Astrocyte of the hippocampus (primary cell): ENCODE results near the gene GATAD2B.
"Not testable (repeated sequence)": the region's sequence is repeated elsewhere in the genome, so short reads cannot be mapped to it uniquely, and the experiment has no call there.

ENCODE experiments used
- DNase-seq: peaks from one replicate; pipeline ENCODE4 v3.0.0; 2011; ENCODE audit warnings: low read depth, low spot score

The GATAD2B gene

GRCh38 chr1:153840774-153841173 is 82.0 kb downstream of the GATAD2B start:
- not testable (repeated sequence) for DNase-seq

DNA sequence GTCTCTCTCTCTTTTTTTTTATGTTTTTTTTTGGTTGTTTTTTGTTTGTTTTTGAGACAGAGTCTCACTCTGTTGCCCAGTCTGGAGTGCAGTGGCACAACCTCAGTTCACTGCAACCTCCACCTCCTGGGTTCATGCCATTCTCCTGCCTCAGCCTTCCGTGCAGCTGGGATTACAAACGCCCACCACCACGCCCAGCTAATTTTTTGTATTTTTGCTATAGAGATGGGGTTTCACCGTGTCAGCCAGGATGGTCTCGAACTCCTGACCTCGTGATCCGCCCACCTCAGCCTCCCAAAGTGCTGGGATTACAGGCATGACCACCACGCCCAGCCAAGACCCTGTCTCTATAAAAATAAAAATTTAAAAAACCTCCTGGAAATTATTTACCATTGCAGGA is 88.8 kb downstream of the GATAD2B start:
- DNase-seq = not testable (repeated sequence)

DNA sequence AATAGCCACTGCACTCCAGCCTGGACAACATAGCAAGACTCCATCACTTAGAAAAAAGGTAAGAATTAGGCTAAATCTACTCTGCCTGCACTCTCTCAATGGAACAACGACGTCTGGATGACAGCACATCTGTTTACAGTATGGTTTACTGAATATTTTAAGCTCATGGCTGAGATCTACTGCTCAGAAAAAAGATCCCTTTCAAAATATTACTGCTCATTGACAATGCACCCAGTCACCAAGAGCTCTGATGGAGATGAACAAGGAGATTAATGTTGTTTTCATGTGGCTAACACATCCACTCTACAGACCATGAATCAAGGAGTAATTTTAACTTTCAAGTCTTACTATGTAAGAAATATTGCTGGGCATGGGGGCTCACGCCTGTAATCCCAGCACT is 89.6 kb downstream of the GATAD2B start:
- no peak for DNase-seq

DNA sequence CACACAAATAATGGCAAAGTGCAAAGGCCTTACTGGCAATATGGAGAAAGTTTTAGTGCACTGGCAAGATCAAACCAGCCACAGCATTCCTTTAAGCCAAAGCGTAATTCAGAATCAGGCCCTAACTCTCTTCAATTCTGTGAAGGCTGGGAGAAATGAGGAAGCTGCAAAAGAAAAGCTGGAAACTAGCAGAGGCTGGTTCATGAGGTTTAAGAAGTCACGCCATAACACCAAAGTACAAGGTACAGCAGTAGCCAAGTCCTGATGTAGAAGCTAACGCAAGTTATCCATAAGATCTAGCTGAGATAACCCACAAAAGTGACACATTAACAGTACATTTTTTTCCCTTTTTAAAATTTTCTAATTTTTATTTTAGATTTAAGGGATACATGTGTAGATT is 90.5 kb downstream of the GATAD2B start:
- peak; percentile 42 for DNase-seq

DNA sequence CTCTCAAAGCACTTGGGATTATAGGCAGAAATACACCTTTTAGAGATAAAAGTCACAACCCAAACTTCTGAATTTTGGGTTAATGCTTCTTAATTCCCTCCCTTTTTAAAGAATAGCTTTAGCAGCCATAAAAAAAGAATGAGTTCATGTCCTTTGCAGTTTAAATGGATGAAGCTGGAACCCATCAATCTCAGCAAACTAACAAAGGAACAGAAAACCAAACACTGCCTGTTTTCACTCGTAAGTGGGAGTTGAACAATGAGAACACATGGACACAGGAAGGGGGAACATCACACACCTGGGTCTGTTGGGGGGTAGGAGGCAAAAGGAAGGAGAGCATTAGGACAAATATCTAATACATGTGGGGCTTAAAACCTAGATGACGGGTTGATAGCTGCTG is 91.7 kb downstream of the GATAD2B start:
- no peak for DNase-seq

GRCh38 chr1:153827168-153827964 is 95.4 kb downstream of the GATAD2B start:
- DNase-seq = no peak

DNA sequence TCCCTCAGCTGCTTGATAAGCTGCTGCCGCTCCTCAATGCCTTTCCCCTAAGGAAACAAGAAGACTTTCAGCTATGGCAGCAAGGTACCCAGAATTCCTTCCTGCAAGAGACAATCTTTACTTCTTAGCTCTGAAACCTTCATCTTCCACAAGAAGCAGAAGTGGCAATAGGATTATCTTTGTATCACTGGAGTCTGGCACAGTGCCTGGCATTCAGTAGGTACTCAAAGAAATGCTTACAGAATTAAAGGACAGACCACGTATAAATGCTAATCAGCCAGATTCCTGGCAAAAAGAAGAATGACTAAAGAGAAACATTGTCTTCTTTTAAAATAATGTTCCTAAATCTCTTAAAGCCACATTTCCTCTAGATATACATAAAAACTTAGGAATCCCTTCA is 103.9 kb downstream of the GATAD2B start:
- no peak for DNase-seq

DNA sequence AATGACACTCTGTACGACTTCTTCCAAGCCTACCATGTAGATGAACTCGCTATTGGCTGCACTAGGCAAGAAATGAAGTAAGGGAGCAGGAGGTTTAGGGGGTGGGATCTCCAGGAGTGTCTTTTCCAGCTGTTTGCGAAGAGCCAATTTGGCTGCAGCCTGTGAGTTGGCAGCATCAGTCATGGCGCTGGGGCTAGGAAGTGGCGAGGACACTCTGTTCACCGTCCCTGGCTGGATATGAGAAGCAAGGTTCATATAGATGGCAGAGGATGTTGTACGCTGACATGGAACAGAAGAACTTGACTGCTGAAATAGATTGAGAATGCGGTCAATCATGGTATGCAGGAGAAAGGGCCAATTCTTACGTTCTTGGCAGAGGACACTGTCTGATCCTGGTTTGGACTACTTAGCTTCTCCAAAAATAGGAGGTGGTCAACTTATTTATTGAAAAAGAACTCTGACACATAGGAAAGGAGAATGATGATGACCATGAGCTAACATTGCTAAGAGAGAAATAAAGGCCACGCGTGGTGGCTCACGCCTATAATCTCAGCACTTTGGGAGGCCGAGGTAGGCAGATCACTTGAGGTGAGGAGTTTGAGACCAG is 106.4 kb downstream of the GATAD2B start:
- DNase-seq = no peak

DNA sequence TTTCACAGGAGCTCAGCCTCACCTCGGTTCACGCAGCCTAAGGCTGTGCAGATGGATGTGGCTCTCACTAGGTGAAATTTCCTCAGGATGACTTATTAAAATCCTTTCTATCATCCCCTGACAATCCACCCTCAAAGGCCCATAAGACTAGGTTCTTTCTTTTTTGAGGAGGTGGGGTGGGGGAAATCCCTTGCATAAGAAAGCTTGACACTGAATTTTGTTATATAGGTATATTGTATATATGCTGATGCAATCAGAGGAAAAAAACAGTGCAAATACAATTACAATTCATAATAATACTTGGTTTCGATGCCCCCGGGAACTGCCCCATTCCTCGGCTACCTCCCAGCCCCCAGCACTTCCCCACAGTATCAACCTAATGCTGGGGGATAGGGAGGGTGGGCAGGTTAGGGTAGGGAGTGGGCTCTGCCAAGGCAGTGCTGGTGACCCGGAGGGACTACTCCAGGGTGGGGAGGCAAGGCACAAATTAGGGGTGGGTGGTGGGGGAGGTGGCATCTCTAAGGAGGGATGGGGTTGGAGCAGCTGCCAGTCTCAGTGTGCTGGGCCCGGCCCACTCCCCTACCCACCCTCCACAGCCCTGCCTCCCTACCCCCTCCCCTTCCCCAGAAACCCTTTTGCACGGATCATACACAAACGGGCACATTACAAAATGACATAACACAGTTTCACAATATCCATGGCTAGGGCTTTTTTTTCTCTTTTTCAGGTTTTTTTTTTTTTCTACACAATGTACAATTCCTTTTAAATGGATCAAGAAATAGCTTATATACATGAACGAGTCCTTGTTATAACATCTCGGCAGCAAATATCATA is 116.7 kb downstream of the GATAD2B start:
- no peak for DNase-seq

GRCh38 chr1:153805042-153805745 is 117.6 kb downstream of the GATAD2B start:
- DNase-seq = peak; percentile 74

- no peak for DNase-seq
Observed at GRCh38 chr1:153804112-153804511, 118.7 kb downstream of the GATAD2B start.

DNA sequence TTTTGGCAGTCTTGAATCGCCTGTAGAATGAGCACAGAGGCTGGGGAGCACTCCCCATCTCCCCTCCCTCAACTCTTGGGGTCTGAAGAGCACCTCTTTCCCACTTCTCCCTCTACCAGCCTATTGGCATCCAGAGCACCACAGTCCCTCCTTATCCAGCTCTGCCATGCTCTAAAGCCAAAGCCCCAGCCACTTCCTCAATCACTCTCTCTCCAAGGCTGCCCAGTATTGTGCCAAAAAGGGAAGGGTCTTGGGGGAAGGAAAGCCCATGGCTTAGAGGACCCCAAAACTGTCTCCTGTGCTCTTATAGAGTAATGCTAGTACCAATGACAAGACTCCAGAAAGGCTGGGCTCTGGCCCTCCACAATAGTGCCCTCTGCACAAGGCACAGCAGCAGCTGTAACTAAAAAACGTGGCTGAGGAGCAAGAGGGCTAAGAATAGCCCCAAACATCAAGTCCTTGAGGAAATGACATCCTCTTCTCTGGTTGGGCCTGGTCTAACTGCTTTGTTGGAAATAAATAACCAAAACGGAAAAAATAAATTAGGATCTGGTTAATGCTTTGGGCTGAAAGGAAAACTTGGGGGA is 119.2 kb downstream of the GATAD2B start:
- DNase-seq = no peak

DNA sequence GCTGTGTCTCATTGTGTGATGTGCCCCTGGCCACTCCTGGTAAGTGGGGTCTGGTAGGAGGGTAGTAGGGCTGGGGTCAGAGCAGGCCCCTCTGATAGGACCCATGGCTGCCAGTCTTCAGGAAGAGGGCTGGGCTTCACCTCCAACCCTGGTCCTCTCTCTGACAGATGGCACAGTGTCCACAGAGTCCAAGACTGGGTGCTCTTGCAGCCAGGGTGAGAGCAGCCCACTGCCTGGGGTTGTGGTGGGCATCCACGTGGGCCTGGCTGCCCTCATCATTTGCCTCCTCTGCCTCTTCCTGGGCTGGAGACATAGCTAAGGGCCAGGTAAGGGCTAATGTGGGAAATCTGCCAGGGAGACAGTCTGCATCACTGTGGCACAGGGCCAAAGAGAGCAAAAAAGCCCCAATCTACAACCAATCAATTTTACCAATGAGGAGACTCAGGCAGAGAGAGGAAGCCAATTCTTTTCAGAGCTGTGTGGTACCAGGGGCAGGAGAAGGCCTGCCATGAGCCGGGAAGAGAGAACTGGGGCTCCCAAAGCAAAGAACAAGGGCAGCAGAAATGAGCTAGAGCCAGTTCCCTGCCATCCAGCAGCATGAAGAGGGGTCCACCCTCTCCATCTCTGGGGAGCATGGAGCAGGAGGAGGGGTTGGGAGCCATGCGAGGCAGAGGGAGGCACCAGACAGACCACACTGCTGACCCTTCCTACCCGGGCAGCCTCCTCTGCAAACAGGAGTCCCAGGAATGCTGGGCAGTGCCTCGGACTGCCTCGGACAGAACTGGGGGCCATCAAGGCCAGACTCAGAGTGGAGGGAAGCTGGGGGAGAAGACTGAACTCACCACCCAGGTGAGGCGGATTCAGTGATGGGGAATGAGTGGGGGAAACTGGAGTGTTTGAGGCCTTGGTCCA is 120.7 kb downstream of the GATAD2B start:
- no peak for DNase-seq

DNA sequence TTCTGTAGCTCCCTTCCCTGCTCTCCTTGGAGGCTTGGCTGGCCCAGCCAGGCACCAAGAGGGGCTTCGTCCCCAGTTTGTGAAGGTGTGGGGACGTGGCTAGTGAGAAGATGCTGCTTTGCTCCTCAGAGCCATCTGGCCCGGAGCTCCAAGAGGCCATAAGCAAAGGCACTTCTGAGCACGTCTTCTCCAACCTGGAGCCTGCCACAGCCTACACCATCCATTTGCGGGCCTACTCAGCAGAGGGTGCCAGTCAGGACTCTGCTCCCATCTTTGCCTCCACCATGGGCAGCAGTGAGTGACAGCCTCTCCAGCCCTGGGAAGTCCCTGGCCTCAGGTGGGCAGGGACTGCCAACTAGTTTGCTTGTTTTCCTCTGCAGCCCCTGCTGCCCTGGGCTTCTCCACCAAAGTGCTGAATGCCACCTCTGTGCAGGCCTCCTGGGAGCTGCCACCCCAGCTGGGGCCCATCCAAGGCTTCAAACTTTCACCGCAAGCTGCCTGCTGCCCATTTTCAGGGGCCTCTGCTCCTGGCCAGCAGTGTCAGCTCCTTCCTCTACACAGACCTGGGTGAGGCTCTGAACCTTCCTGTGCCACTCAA is 121.6 kb downstream of the GATAD2B start:
- no peak for DNase-seq

DNA sequence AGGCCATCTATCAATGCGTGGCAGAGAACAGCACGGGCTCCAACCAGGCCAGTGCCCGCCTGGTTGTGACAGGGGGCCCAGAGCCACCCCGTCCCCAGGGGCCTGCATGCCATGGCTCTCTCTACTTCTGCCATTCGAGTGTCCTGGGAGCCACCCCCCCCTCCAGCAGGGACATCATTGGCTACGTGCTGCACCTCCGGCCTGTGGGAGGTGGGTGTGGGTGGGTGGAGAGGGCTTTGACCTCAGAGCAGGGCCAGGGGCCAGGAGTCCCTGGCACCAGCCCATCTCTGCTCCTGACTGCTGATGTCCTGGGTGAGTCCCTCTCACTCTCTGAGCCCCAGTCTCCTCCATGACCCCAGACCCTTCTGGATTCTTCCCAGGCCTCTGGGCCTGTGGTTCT is 122.3 kb downstream of the GATAD2B start:
- no peak for DNase-seq

DNA sequence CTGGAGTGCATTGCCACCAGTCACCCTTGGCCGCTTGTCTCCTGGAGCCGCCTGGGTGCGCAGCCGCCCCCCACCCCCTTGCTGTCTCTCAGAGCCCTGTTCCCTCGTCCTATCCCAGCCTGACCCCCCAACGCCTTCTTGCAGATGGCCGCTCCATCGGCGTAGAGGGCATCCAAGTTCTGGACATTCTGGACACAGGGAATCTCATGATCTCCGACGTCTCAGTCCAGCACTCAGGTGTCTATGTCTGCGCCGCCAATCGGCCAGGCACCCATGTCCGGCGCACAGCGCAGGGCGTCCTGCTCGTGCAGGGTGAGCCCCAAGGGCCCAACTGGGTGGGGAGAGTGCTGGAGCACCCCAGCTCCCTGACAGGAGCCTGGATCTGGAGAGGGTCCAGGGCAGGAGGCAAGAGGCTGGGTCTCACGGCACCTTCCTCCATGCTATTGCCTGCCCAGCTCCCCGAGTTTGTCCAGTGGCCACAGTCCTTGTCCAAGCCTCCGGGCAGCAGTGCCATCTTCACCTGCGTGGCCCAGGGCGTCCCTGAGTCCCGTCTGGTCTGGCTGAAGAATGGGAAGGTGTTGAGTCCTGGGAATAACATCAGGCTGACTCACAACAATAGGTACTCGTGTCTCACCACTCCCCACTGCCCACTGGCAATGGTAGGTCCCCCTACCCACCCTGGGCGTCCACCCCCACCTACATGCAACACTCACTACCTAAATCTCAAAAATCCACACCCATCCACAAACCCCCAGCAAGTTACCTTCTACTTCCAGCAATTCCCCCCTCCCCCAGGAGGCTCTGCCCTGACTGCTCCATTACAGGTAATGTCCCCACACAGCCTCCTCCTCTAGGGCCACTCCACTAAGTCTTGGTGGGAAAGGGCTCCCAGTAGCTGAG is 123.0 kb downstream of the GATAD2B start:
- DNase-seq = no peak

DNA sequence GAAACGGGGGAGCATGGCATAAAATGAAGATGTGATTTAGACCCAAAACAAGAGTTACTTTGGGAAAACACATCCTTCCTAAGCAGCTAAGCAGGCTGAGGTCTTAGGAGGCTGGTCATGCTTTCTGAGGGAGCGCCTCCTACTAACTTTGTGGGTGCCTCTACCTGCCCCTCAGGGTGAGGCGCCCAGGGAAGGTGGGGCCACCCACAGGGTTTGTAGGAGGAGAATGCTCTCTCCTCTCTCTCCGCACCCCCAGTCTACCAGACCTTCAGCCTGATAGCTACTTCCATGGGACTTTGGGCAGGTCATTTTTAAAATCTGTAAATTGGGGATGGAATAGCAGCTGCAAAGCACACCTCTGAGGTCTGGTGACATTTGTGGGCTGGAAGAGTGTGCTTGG is 123.8 kb downstream of the GATAD2B start:
- no peak for DNase-seq

GRCh38 chr1:153798468-153798780 is 124.3 kb downstream of the GATAD2B start:
- DNase-seq = no peak
